Chondrocyte (in vitro differentiated cells): ENCODE measurements around the gene UBE3D. TPM values are rescaled to one million over a fixed set of nuclear protein-coding genes. Genes with fewer than 3 reads are reported as not detected.

ENCODE experiments used
- DNase-seq: peaks from one replicate; pipeline ENCODE4 v3.0.0; 2021; ENCODE audit warnings: mixed read lengths, low spot score
- H3K27ac Mint-ChIP-seq: one replicate; pipeline ENCODE4 v1.8.0; 2021; ENCODE audit warnings: mild to moderate bottlenecking, moderate library complexity, mixed read lengths; ENCODE audit not compliant: unreplicated experiment
- H3K27me3 Mint-ChIP-seq: 2 replicates; pipeline ENCODE4 v1.8.0; 2021; ENCODE audit warnings: low read depth, mixed read lengths
- H3K36me3 Mint-ChIP-seq: 2 replicates; pipeline ENCODE4 v1.8.0; 2021; ENCODE audit warnings: low read depth, mixed read lengths
- H3K4me1 Mint-ChIP-seq: 2 replicates; pipeline ENCODE4 v1.8.0; 2021; ENCODE audit warnings: low read depth, mild to moderate bottlenecking, mixed read lengths
- H3K4me3 Mint-ChIP-seq: one replicate; pipeline ENCODE4 v1.8.0; 2021; ENCODE audit warnings: mild to moderate bottlenecking, moderate library complexity, mixed read lengths; ENCODE audit not compliant: unreplicated experiment
- H3K9me3 Mint-ChIP-seq: 2 replicates; pipeline ENCODE4 v1.8.0; 2021; ENCODE audit warnings: low read depth, mixed read lengths
- CTCF ChIP-seq: fragments of 200-600 bp; sonication (generic); IDR thresholded peaks from 2 replicates; pipeline ENCODE4 v1.5.0; 2021; ENCODE audit warnings: antibody characterized with exemption, mild to moderate bottlenecking, moderate library complexity
- long read RNA-seq: library from polyadenylated mRNA; stranded (forward); transcript quantifications from one replicate; pipeline ENCODE4 v2.0.0, GENCODE V29; 2021
- total RNA-seq: library from RNA; stranded (reverse); gene quantifications from 3 replicates; pipeline ENCODE4 v1.2.1, GENCODE V29; 2021

UBE3D gene
- 2.5 to 3.4 TPM (median 3.0 TPM) in 3 replicates for total RNA-seq
- long read RNA-seq, partial matches to known transcripts = 0 of 4 reads
- long read RNA-seq, other reads (novel, unspliced or antisense) = 1 of 4 reads

GRCh38 chr6:83065511-83066192 lies at the start of gene UBE3D:
UBE3D (minus strand) TSS chr6:83065841; CDS start chr6:83065718, 123 bp downstream.
- H3K27ac Mint-ChIP-seq = peak within 1 kb of the TSS; percentile 45
- peak within 1 kb of the TSS; percentile 88 for H3K4me3 Mint-ChIP-seq
- H3K4me1 Mint-ChIP-seq = peaks cover 31% of the 10 kb centered on the region
- no peaks in the 10 kb centered on the region for H3K36me3 Mint-ChIP-seq
- no peaks in the 10 kb centered on the region for H3K27me3 Mint-ChIP-seq
- no peak for DNase-seq
- peak; percentile 100 for TF ChIP-seq CTCF
- H3K9me3 Mint-ChIP-seq = no peaks in the 10 kb centered on the region

- H3K36me3 Mint-ChIP-seq = peaks cover 10% of the 10 kb centered on the region
- peaks cover 19% of the 10 kb centered on the region for H3K4me1 Mint-ChIP-seq
These were observed 48.5 kb upstream of the UBE3D start for GRCh38 chr6:83114164-83114563.

GRCh38 chr6:83113258-83113657 lies 47.6 kb upstream of the UBE3D start:
- peaks cover 19% of the 10 kb centered on the region for H3K4me1 Mint-ChIP-seq

More at GRCh38 chr6:83114164-83114563, 48.5 kb upstream of the UBE3D start:
- Mint-ChIP-seq H3K27ac (peak overlapping the region; percentile 57), H3K9me3 (no peaks in the 10 kb centered on the region), H3K27me3 (no peaks in the 10 kb centered on the region), H3K4me3 (no peak overlapping the region)
- no peak for DNase-seq
- peak; percentile 9 for TF ChIP-seq CTCF

GRCh38 chr6:83108378-83108777 lies 42.7 kb upstream of the UBE3D start:
- Mint-ChIP-seq H3K27ac (no peak overlapping the region), H3K4me3 (no peak overlapping the region), H3K27me3 (no peaks in the 10 kb centered on the region), H3K36me3 (peaks cover 18% of the 10 kb centered on the region), H3K4me1 (peaks cover 4% of the 10 kb centered on the region), H3K9me3 (peaks cover 15% of the 10 kb centered on the region)
- DNase-seq = no peak
- TF ChIP-seq CTCF = no peak

More at GRCh38 chr6:83113258-83113657, 47.6 kb upstream of the UBE3D start:
- Mint-ChIP-seq H3K27me3 (no peaks in the 10 kb centered on the region), H3K27ac (peak overlapping the region; percentile 36), H3K4me3 (no peak overlapping the region), H3K36me3 (peaks cover 8% of the 10 kb centered on the region), H3K9me3 (no peaks in the 10 kb centered on the region)
- no peak for TF ChIP-seq CTCF
- no peak for DNase-seq

GRCh38 chr6:83098589-83098988 lies 32.9 kb upstream of the UBE3D start:
- no peak for TF ChIP-seq CTCF
- DNase-seq = no peak
- Mint-ChIP-seq H3K4me3 (no peak overlapping the region), H3K4me1 (peaks cover 23% of the 10 kb centered on the region), H3K27ac (no peak overlapping the region), H3K36me3 (peaks cover 7% of the 10 kb centered on the region), H3K27me3 (no peaks in the 10 kb centered on the region), H3K9me3 (peaks cover 6% of the 10 kb centered on the region)
